ENCODE results near the gene WHAMM. TPM values are rescaled to one million over a fixed set of nuclear protein-coding genes. Genes with fewer than 3 reads are reported as not detected.

Gene WHAMM, protein sequence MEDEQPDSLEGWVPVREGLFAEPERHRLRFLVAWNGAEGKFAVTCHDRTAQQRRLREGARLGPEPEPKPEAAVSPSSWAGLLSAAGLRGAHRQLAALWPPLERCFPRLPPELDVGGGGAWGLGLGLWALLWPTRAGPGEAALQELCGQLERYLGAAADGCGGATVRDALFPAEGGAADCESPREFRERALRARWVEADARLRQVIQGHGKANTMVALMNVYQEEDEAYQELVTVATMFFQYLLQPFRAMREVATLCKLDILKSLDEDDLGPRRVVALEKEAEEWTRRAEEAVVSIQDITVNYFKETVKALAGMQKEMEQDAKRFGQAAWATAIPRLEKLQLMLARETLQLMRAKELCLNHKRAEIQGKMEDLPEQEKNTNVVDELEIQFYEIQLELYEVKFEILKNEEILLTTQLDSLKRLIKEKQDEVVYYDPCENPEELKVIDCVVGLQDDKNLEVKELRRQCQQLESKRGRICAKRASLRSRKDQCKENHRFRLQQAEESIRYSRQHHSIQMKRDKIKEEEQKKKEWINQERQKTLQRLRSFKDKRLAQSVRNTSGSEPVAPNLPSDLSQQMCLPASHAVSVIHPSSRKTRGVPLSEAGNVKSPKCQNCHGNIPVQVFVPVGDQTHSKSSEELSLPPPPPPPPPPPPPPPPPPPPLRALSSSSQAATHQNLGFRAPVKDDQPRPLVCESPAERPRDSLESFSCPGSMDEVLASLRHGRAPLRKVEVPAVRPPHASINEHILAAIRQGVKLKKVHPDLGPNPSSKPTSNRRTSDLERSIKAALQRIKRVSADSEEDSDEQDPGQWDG
- total RNA-seq, result 3.6 and 4.9 TPM in 2 replicates

DNA sequence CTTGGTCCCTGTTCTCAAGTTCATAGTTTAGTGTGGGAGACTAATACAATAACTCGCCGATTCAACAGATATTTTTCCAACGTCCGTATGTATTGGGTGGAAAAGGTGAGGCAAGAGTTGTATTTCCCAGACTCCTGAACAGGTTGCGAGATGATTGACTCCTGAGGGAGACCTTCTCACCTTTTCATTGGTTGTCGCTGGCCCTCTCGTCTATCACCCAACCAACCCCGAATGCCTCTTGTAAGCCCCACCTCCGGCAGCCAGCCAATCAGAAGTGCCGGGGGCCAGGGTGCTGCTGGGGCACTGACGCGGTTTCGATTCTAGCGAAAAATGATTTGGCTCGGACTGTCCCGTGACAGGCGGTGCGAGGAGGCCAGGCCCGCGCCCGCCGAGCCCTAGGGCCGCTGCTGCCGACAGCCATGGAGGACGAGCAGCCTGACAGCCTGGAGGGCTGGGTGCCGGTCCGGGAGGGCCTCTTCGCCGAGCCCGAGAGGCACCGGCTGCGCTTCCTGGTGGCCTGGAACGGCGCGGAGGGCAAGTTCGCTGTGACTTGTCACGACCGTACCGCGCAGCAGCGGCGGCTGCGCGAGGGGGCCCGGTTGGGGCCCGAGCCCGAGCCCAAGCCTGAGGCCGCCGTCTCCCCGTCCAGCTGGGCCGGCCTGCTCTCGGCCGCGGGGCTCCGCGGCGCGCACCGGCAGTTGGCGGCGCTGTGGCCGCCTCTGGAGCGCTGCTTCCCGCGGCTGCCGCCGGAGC lies at the start of gene WHAMM:
Gene WHAMM, plus strand, starts transcription at position 321 of the 753 bp plus-strand sequence. Its CDS starts 99 bp downstream, at position 420.

DNA sequence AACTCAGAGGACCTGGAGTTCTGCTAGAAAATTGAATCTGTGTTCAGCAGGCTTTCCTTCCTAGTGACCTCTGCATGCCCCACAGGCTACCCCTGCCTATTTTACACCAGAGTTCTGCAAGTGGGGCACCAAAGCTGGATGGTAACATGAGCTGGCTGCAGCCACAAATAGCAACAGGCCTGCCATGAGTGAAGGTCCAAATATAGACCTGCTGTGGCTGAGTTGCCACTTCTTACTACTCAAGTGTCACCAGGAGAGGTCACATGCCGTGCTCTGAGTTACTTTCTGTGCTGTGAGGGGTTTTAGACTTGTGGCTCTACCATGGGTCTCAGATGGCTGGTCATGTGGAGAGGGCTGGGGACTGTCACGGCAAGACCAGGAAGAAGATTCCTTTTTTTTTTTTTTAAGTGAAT lies 3.4 kb upstream of the WHAMM start, which contains the start of gene FSD2:
Gene FSD2, minus strand, starts transcription at position 76 of the 413 bp plus-strand sequence. CDS start 18,679 bp downstream, outside the sequence.

Other genes with a start within 250 kb of the WHAMM start
- 0.91 TPM in 1 of 2 replicates, not detected in the other for gene CPEB1, start 162.3 kb upstream of the WHAMM start, total RNA-seq
- not detected in 2 replicates for gene AP3B2, start 99.8 kb upstream of the WHAMM start, total RNA-seq
- not detected in 2 replicates for gene FSD2, start 3.6 kb upstream of the WHAMM start, total RNA-seq
- 0.32 and 0.61 TPM in 2 replicates for gene HOMER2, start 143.1 kb downstream of the WHAMM start, total RNA-seq
- gene RAMAC, start 176.6 kb downstream of the WHAMM start, total RNA-seq, result 28.6 and 29.9 TPM in 2 replicates
- gene C15orf40, start 202.0 kb downstream of the WHAMM start, total RNA-seq, result 3.0 and 14.0 TPM in 2 replicates

Data from epithelial cell of umbilical artery (primary cell).